KMS-11 (cell line): ENCODE results near the gene VCL.

ENCODE experiments used
- H2AFZ ChIP-seq: fragments of 200-600 bp; sonication (generic); 2 replicates; pipeline ENCODE4 v1.6.1; 2016; ENCODE audit warnings: antibody characterized with exemption, mixed run types, low read depth
- H3K27ac ChIP-seq: fragments of 200-600 bp; sonication (generic); 2 replicates; pipeline ENCODE4 v1.6.1; 2016; ENCODE audit warnings: mild to moderate bottlenecking, mixed run types
- H3K27me3 ChIP-seq: fragments of 200-600 bp; sonication (generic); 2 replicates; pipeline ENCODE4 v1.6.1; 2017; ENCODE audit warnings: mild to moderate bottlenecking, low read depth, mixed run types, moderate library complexity; ENCODE audit not compliant: insufficient read depth
- H3K36me3 ChIP-seq: fragments of 200-600 bp; sonication (generic); 2 replicates; pipeline ENCODE4 v1.6.1; 2017; ENCODE audit warnings: mild to moderate bottlenecking, mixed run types; ENCODE audit not compliant: insufficient read depth
- H3K4me1 ChIP-seq: fragments of 200-600 bp; sonication (generic); 2 replicates; pipeline ENCODE4 v1.6.1; 2016; ENCODE audit warnings: mild to moderate bottlenecking, low read depth, mixed run types; ENCODE audit not compliant: poor library complexity, severe bottlenecking
- H3K4me2 ChIP-seq: fragments of 200-600 bp; sonication (generic); 2 replicates; pipeline ENCODE4 v1.7.0; 2016; ENCODE audit warnings: mild to moderate bottlenecking, mixed run types
- H3K4me3 ChIP-seq: fragments of 200-600 bp; sonication (generic); IDR thresholded peaks from 2 replicates; pipeline ENCODE4 v1.6.1; 2017; ENCODE audit warnings: low read depth, low read length, mixed read lengths; ENCODE audit not compliant: insufficient read depth
- H3K79me2 ChIP-seq: fragments of 200-600 bp; sonication (generic); 2 replicates; pipeline ENCODE4 v1.6.1; 2016; ENCODE audit warnings: low read depth, mixed run types; ENCODE audit not compliant: insufficient read depth
- H3K9ac ChIP-seq: fragments of 200-600 bp; sonication (generic); 2 replicates; pipeline ENCODE4 v1.6.1; 2016; ENCODE audit warnings: mild to moderate bottlenecking, mixed run types
- H4K20me1 ChIP-seq: fragments of 200-600 bp; sonication (generic); 2 replicates; pipeline ENCODE4 v1.6.1; 2016; ENCODE audit warnings: mild to moderate bottlenecking, mixed run types; ENCODE audit not compliant: insufficient read depth
- CTCF ChIP-seq: fragments of 200-600 bp; sonication (generic); conservative IDR thresholded peaks from 2 replicates; pipeline ENCODE4 v1.6.1; 2017; ENCODE audit warnings: low read depth, mild to moderate bottlenecking, antibody characterized with exemption, low read length, moderate library complexity, mixed read lengths

VCL gene

DNA sequence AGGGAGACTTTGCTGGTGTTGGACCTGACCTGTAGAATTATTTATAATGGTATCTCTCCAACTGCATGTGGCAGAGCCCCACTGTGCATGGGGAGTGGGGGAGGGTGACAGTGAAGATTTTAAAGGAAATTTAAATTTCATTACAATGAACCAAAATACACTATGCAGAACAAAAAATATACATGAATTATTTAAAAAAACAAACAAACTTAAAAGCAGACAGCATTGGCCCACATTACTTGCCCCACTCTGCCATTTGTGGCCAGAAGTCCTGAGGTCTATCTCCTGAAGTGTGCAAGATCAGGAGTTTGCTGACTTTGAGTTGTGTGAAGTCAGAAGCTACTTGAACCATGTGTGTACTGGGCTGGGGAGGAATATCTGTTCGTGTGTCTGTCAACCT is 112.2 kb downstream of the VCL start:
- Histone ChIP-seq H3K27me3 (no peaks in the 10 kb centered on the region), H2AFZ (no peak overlapping the region), H3K79me2 (no peaks in the 10 kb centered on the region), H3K27ac (no peak overlapping the region), H3K4me2 (no peak overlapping the region), H3K9ac (no peak overlapping the region), H3K36me3 (no peaks in the 10 kb centered on the region), H3K4me1 (peaks cover 3% of the 10 kb centered on the region), H4K20me1 (no peaks in the 10 kb centered on the region), H3K4me3 (no peak overlapping the region)
- TF ChIP-seq CTCF = no peak

GRCh38 chr10:74111799-74112198 is 113.9 kb downstream of the VCL start:
- Histone ChIP-seq H3K79me2 (no peaks in the 10 kb centered on the region), H3K4me2 (no peak overlapping the region), H3K36me3 (no peaks in the 10 kb centered on the region), H3K4me1 (peaks cover 6% of the 10 kb centered on the region), H2AFZ (no peak overlapping the region), H3K27ac (no peak overlapping the region), H4K20me1 (no peaks in the 10 kb centered on the region), H3K9ac (no peak overlapping the region), H3K27me3 (no peaks in the 10 kb centered on the region), H3K4me3 (no peak overlapping the region)
- TF ChIP-seq CTCF = no peak

- Histone ChIP-seq H3K9ac (no peak overlapping the region), H3K4me2 (no peak overlapping the region), H3K4me1 (peaks cover 24% of the 10 kb centered on the region), H3K27ac (no peak overlapping the region), H3K79me2 (no peaks in the 10 kb centered on the region), H4K20me1 (no peaks in the 10 kb centered on the region), H2AFZ (no peak overlapping the region), H3K4me3 (no peak overlapping the region), H3K27me3 (no peaks in the 10 kb centered on the region), H3K36me3 (no peaks in the 10 kb centered on the region)
- TF ChIP-seq CTCF = no peak
Observed at GRCh38 chr10:74113546-74113945, 115.6 kb downstream of the VCL start.

DNA sequence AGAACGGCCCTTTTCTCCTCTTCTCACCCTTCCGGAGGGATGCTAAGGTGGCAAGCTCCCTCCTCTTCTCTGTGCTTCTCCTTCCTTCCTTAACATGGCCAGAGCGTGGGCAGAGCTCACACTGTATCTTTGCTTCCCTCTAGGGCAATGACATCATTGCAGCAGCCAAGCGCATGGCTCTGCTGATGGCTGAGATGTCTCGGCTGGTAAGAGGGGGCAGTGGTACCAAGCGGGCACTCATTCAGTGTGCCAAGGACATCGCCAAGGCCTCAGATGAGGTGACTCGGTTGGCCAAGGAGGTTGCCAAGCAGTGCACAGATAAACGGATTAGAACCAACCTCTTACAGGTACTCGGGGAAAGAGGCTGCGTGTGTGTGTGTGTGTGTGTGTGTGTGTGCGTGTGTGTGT is 116.1 kb downstream of the VCL start:
- no peak for TF ChIP-seq CTCF
- Histone ChIP-seq H3K4me3 (no peak overlapping the region), H2AFZ (no peak overlapping the region), H3K9ac (no peak overlapping the region), H3K4me2 (no peak overlapping the region), H3K27ac (no peak overlapping the region), H3K79me2 (no peaks in the 10 kb centered on the region), H3K27me3 (no peaks in the 10 kb centered on the region), H3K36me3 (no peaks in the 10 kb centered on the region), H3K4me1 (peaks cover 28% of the 10 kb centered on the region), H4K20me1 (no peaks in the 10 kb centered on the region)
